Calu3 (cell line): Measurements from ENCODE around the gene TGM2. TPM values are rescaled to one million over a fixed set of nuclear protein-coding genes. Genes with fewer than 3 reads are reported as not detected.

ENCODE experiments used
- BruUV-seq: library from RNA; stranded (reverse); fragments of 400-500 nt; replicated peaks from 2 replicates; lab custom pipeline; 2021; lab: Mats Ljungman, UMichigan
- CTCF ChIA-PET: fragments of 300-600 bp; sonication (Branson Sonifier 250); formaldehyde crosslinking; loops from one replicate; lab custom pipeline; 2022; ENCODE audit warnings: antibody characterized with exemption; lab: Charles Lee
- DNase-seq: peaks from one replicate; pipeline ENCODE4 v3.0.0; 2022
- H3K27ac Mint-ChIP-seq: one replicate; pipeline ENCODE4 v1.8.0; 2022; ENCODE audit warnings: mixed read lengths; ENCODE audit not compliant: unreplicated experiment
- H3K27me3 Mint-ChIP-seq: one replicate; pipeline ENCODE4 v1.8.0; 2022; ENCODE audit warnings: mixed read lengths; ENCODE audit not compliant: unreplicated experiment
- H3K36me3 Mint-ChIP-seq: one replicate; pipeline ENCODE4 v1.8.0; 2022; ENCODE audit warnings: mild to moderate bottlenecking, moderate library complexity, mixed read lengths; ENCODE audit not compliant: insufficient read depth, unreplicated experiment
- H3K4me1 Mint-ChIP-seq: one replicate; pipeline ENCODE4 v1.8.0; 2022; ENCODE audit warnings: mild to moderate bottlenecking, low read depth, mixed read lengths; ENCODE audit not compliant: unreplicated experiment
- H3K4me3 Mint-ChIP-seq: one replicate; pipeline ENCODE4 v1.8.0; 2022; ENCODE audit warnings: mild to moderate bottlenecking, low read depth, moderate library complexity, mixed read lengths; ENCODE audit not compliant: unreplicated experiment
- H3K9me3 Mint-ChIP-seq: one replicate; pipeline ENCODE4 v1.8.0; 2022; ENCODE audit warnings: low read depth, mixed read lengths; ENCODE audit not compliant: unreplicated experiment
- CTCF ChIP-seq: fragments of 200-600 bp; IDR thresholded peaks from one replicate; pipeline ENCODE4 v1.8.0; 2022; ENCODE audit warnings: antibody characterized with exemption; ENCODE audit not compliant: unreplicated experiment
- intact Hi-C: fragments of 100-400 bp; cut with micrococcal nuclease; formaldehyde crosslinking; loops from one replicate; pipeline ENCODE4 v1.10.0; 2022; ENCODE audit not compliant: unreplicated experiment
- total RNA-seq: library from RNA; stranded (reverse); gene quantifications from 2 replicates; pipeline ENCODE4 v1.2.3, GENCODE V29; 2022

Gene TGM2
- total RNA-seq, 1 experiment from 2014 or later = 311 TPM

- H3K9me3 Mint-ChIP-seq = no peaks in the 10 kb centered on the region
- H3K4me1 Mint-ChIP-seq = peaks cover 20% of the 10 kb centered on the region
- no peak for DNase-seq
- H3K27me3 Mint-ChIP-seq = no peaks in the 10 kb centered on the region
- peak overlapping the region; percentile 1 for H3K27ac Mint-ChIP-seq
- intact Hi-C loops = no loop called here
- CTCF ChIA-PET = no interaction called here
- H3K36me3 Mint-ChIP-seq = peaks cover 7% of the 10 kb centered on the region
- H3K4me3 Mint-ChIP-seq = no peak overlapping the region
- BruUV-seq = no TSS peak
- TF ChIP-seq CTCF = no peak
Measured at GRCh38 chr20:38178065-38178491, 13.0 kb upstream of the TGM2 start.

- TF ChIP-seq CTCF = no peak
- CTCF ChIA-PET = interaction anchor here (0.7 to 1.3 kb wide), 2 partner anchors 33 to 620 kb away, joined by 5 to 7 read pairs; no protein-coding TSS in a partner anchor
- H3K4me1 Mint-ChIP-seq = peaks cover 29% of the 10 kb centered on the region
- no peak overlapping the region for H3K27ac Mint-ChIP-seq
- no TSS peak for BruUV-seq
- H3K27me3 Mint-ChIP-seq = no peaks in the 10 kb centered on the region
- intact Hi-C loops = no loop called here
- no peak overlapping the region for H3K4me3 Mint-ChIP-seq
- no peaks in the 10 kb centered on the region for H3K9me3 Mint-ChIP-seq
- DNase-seq = no peak
- H3K36me3 Mint-ChIP-seq = peaks cover 8% of the 10 kb centered on the region
Measured at GRCh38 chr20:38177201-38177600, 12.1 kb upstream of the TGM2 start.

- CTCF ChIA-PET = interaction anchor here (1.3 kb wide), 1 partner anchor 46 kb away, joined by 7 read pairs; no protein-coding TSS in a partner anchor
Measured at GRCh38 chr20:38175304-38176180, 10.5 kb upstream of the TGM2 start.

More at GRCh38 chr20:38175304-38176180, 10.5 kb upstream of the TGM2 start:
- intact Hi-C loops = no loop called here
- TF ChIP-seq CTCF = no peak
- H3K27me3 Mint-ChIP-seq = no peaks in the 10 kb centered on the region
- DNase-seq = no peak
- no peak overlapping the region for H3K4me3 Mint-ChIP-seq
- H3K9me3 Mint-ChIP-seq = no peaks in the 10 kb centered on the region
- peaks cover 8% of the 10 kb centered on the region for H3K36me3 Mint-ChIP-seq
- BruUV-seq = no TSS peak
- no peak overlapping the region for H3K27ac Mint-ChIP-seq
- H3K4me1 Mint-ChIP-seq = peaks cover 39% of the 10 kb centered on the region
